D721Med (cell line): ENCODE measurements around the gene IFI27L1.
A peak's percentile ranks its signal among the peaks of the same experiment; 100 is the strongest.

ENCODE experiments used
- DNase-seq: peaks from one replicate; pipeline ENCODE4 v3.0.0; 2011; ENCODE audit warnings: low spot score; ENCODE audit not compliant: insufficient read length
- FAIRE-seq: peaks from 2 replicates; lab custom pipeline; 2011; peaks lifted over from hg19 to GRCh38; lab: Jason Lieb, UNC
- TF ChIP-seq, protein P1 (sequence below): IDR thresholded peaks from 2 replicates; pipeline ENCODE4 v1.5.1; 2012; ENCODE audit warnings: mild to moderate bottlenecking, control low read depth; ENCODE audit not compliant: insufficient read depth; ENCODE audit errors: missing control alignments

IFI27L1 gene

DNA sequence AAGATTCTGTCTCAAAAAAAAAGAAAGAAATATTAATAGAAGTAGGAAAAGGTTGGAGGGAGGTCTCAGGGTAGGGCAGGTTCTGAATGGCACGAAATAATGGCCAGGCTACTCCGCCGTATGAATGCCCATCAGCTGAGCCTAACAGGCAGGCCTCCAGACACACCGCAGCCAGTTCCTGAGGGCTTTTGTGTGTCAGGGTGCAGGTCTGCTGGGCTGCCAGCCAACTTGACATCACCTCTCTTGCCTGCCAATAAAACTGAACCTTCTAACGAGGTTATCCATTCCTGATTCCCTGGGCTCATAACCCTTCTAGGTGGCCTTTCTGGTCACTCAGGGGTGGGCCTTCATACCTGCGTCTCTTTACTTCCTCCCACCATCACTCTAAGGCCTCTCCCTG, 32.4 kb downstream of the IFI27L1 start:
- DNase-seq (no peak), FAIRE-seq (no peak)
- TF ChIP-seq, protein P1, sequence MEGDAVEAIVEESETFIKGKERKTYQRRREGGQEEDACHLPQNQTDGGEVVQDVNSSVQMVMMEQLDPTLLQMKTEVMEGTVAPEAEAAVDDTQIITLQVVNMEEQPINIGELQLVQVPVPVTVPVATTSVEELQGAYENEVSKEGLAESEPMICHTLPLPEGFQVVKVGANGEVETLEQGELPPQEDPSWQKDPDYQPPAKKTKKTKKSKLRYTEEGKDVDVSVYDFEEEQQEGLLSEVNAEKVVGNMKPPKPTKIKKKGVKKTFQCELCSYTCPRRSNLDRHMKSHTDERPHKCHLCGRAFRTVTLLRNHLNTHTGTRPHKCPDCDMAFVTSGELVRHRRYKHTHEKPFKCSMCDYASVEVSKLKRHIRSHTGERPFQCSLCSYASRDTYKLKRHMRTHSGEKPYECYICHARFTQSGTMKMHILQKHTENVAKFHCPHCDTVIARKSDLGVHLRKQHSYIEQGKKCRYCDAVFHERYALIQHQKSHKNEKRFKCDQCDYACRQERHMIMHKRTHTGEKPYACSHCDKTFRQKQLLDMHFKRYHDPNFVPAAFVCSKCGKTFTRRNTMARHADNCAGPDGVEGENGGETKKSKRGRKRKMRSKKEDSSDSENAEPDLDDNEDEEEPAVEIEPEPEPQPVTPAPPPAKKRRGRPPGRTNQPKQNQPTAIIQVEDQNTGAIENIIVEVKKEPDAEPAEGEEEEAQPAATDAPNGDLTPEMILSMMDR, result no peak

- DNase-seq, result no peak
- TF ChIP-seq, protein P1, result no peak
- no peak for FAIRE-seq
Measured at GRCh38 chr14:94113908-94114588, 32.9 kb downstream of the IFI27L1 start.

- TF ChIP-seq, protein P1, result no peak
- no peak for DNase-seq
- no peak for FAIRE-seq
Measured at GRCh38 chr14:94114589-94115057, 33.5 kb downstream of the IFI27L1 start.

- peak; percentile 51 for DNase-seq
- FAIRE-seq, result peak; percentile 73
- TF ChIP-seq, protein P1, result no peak
Measured at GRCh38 chr14:94115058-94115591, 34.0 kb downstream of the IFI27L1 start.

DNA sequence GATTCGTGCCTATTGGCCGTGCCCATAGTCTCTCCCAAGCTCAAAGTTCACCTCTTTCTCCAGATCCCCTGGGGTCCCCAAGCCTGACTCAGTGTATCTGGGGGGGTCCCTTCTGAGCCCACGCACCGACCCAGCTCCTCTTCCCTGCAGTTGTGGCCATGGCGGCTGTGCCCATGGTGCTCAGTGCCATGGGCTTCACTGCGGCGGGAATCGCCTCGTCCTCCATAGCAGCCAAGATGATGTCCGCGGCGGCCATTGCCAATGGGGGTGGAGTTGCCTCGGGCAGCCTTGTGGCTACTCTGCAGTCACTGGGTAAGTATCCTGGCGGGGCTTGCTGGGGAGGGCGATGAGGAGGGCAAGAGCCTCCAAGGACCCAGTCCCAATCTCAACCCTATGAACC, 34.5 kb downstream of the IFI27L1 start:
- DNase-seq, result no peak
- TF ChIP-seq, protein P1, result no peak
- no peak for FAIRE-seq

- FAIRE-seq (no peak), DNase-seq (no peak)
- TF ChIP-seq, protein P1, result no peak
Measured at GRCh38 chr14:94116701-94117100, 35.6 kb downstream of the IFI27L1 start.

DNA sequence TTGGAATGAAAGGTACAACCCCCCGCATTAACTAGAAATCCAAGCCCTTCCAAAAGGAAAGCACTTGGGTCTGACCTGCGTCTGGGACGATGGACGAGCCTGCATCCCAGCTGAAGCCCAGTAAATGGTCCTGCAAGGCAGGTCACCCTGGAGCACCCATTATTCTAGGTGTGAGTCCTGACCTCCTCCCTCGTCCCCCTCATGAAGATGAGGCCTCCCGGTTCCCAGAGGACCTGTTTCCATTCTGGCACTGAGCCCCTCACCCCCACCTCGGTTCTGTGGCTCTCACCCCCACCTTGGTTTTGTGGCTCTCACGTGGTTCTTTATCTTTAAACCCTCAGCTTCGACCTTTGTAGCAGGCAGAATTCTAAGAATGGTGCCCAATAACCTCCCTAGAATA, 36.7 kb downstream of the IFI27L1 start:
- FAIRE-seq (no peak), DNase-seq (no peak)
- TF ChIP-seq, protein P1, result no peak
